Measurements from ENCODE around the gene POLD4. TPM values are rescaled to one million over a fixed set of nuclear protein-coding genes. Genes with fewer than 3 reads are reported as not detected.

POLD4 gene
- total and polyA plus RNA-seq, 2 donors (not counting 3 experiments of a cell fraction or from before 2014, with no cell fraction given): 50.1 to 204 TPM

DNA sequence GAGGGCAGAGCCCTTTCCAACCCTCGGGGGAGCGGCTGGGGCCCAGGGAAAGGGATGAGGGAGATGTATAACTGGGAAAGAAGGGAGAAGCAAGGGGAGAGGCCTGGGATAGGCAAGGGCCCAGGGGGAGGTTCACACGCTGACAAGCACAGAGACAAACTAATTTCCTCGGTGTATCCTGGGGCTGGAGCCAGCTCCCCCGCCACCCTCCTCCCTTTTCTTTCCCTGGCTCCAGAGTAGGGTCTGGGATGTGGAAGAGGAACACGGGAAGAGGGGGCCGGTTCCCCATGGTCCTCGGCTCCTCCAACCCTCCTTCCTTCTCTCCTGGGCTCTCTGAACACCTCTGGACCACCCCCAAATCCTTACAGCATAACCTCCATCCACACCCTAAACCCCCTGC lies 13.2 kb upstream of the POLD4 start:
- Histone ChIP-seq H3K79me2 (ENCODE audit: control insufficient read depth, insufficient read depth, low read length) (peaks cover 8% of the 10 kb centered on the region), H3K4me3 (replicated peaks in 1 of 3; ENCODE audit: insufficient read depth in 1 of 3, low read depth in 1 of 3, low read length in 3 of 3) (no peak overlapping the region), H3K9me3 (replicated peaks; ENCODE audit: control insufficient read depth, insufficient read depth, low read length) (no peaks in the 10 kb centered on the region), H4K20me1 (replicated peaks; ENCODE audit: control insufficient read depth, extremely low read depth, insufficient read depth, low read length) (no peaks in the 10 kb centered on the region), H3K4me1 (ENCODE audit: control insufficient read depth, extremely low read depth, insufficient read depth, low read length) (peaks cover 23% of the 10 kb centered on the region), H3K27ac (ENCODE audit: insufficient read depth, low read depth, low read length) (no peak overlapping the region), H3K36me3 (ENCODE audit: control insufficient read depth in 2 of 2, extremely low read depth in 1 of 2, insufficient read depth in 2 of 2, low read length in 2 of 2) (no peaks in the 10 kb centered on the region), H3K9me1 (replicated peaks; ENCODE audit: control insufficient read depth, extremely low read depth, insufficient read depth, low read length) (no peaks in the 10 kb centered on the region), H3K9ac (replicated peaks; ENCODE audit: extremely low read depth, insufficient read depth, low read length) (no peak overlapping the region), H3K4me2 (ENCODE audit: insufficient read depth, low read length) (no peak overlapping the region), H2AFZ (ENCODE audit: low read depth, low read length) (no peak overlapping the region), H3K27me3 (ENCODE audit: control insufficient read depth in 2 of 2, insufficient read depth in 2 of 2, low read length in 2 of 2) (no peaks in the 10 kb centered on the region)
- ChIA-PET CTCF (interaction anchor here (0.9 to 2.0 kb wide), 2 partner anchors 15 to 16 kb away, joined by 3 to 6 read pairs; no protein-coding TSS in a partner anchor), POLR2A (no interaction called here)
- FAIRE-seq (no peak), DNase-seq (ENCODE audit: low read depth, low spot score) (no peak)
- dilution Hi-C loops (cut with MboI; ENCODE audit: extremely low pct_ligation_motif_present, low sequenced_read_pairs): no loop called here
- TF ChIP-seq, protein P1, sequence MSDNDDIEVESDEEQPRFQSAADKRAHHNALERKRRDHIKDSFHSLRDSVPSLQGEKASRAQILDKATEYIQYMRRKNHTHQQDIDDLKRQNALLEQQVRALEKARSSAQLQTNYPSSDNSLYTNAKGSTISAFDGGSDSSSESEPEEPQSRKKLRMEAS (IDR thresholded peaks at IDR 0.05; ENCODE audit: insufficient read depth, insufficient read length): no peak
- TF ChIP-seq FOS (IDR thresholded peaks at IDR 0.05; ENCODE audit: borderline replicate concordance, insufficient read depth, low read length) (no peak), GATA2 (IDR thresholded peaks at IDR 0.05; ENCODE audit: insufficient read depth, insufficient read length, low read depth, low read length) (no peak), JUN (IDR thresholded peaks at IDR 0.05; ENCODE audit: borderline replicate concordance, insufficient read depth, insufficient read length, low read depth) (no peak)
- TF ChIP-seq, protein P2, sequence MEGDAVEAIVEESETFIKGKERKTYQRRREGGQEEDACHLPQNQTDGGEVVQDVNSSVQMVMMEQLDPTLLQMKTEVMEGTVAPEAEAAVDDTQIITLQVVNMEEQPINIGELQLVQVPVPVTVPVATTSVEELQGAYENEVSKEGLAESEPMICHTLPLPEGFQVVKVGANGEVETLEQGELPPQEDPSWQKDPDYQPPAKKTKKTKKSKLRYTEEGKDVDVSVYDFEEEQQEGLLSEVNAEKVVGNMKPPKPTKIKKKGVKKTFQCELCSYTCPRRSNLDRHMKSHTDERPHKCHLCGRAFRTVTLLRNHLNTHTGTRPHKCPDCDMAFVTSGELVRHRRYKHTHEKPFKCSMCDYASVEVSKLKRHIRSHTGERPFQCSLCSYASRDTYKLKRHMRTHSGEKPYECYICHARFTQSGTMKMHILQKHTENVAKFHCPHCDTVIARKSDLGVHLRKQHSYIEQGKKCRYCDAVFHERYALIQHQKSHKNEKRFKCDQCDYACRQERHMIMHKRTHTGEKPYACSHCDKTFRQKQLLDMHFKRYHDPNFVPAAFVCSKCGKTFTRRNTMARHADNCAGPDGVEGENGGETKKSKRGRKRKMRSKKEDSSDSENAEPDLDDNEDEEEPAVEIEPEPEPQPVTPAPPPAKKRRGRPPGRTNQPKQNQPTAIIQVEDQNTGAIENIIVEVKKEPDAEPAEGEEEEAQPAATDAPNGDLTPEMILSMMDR (IDR thresholded peaks at IDR 0.05; ENCODE audit: extremely low read depth in 1 of 2, insufficient read depth in 1 of 2, low read depth in 1 of 2, low read length in 2 of 2): no peak
- intact Hi-C loops (cut with micrococcal nuclease): no loop called here
- no TSS peak for BruUV-seq (replicated peaks)
